IPS-18a (cell line): ENCODE data around the gene SOCS4.
"Not testable (repeated sequence)": the region's sequence is repeated elsewhere in the genome, so short reads cannot be mapped to it uniquely, and the experiment has no call there.

Experiments used
- H3K27ac ChIP-seq: one replicate; pipeline ENCODE4 v1.5.1; 2013; ENCODE audit warnings: low read length
- H3K27me3 ChIP-seq: one replicate; pipeline ENCODE4 v1.6.1; 2013; ENCODE audit warnings: mild to moderate bottlenecking, low read length; ENCODE audit not compliant: control insufficient read depth, insufficient read depth
- H3K36me3 ChIP-seq: one replicate; pipeline ENCODE4 v1.6.1; 2013; ENCODE audit warnings: low read depth, low read length; ENCODE audit not compliant: control insufficient read depth
- H3K4me1 ChIP-seq: one replicate; pipeline ENCODE4 v1.6.1; 2013; ENCODE audit warnings: low read depth, low read length; ENCODE audit not compliant: control insufficient read depth
- H3K4me3 ChIP-seq: one replicate; pipeline ENCODE4 v1.5.1; 2013; ENCODE audit warnings: low read length
- H3K9ac ChIP-seq: one replicate; pipeline ENCODE4 v1.6.1; 2013; ENCODE audit warnings: mild to moderate bottlenecking, low read length, moderate library complexity
- H3K9me3 ChIP-seq: one replicate; pipeline ENCODE4 v1.6.1; 2013; ENCODE audit warnings: low read depth, low read length; ENCODE audit not compliant: control insufficient read depth

Gene SOCS4

GRCh38 chr14:55071870-55072640, 45.0 kb downstream of the SOCS4 start:
- H3K36me3 ChIP-seq, result no peaks in the 10 kb centered on the region
- no peak overlapping the region for H3K9ac ChIP-seq
- no peaks in the 10 kb centered on the region for H3K27me3 ChIP-seq
- peaks cover 6% of the 10 kb centered on the region for H3K4me1 ChIP-seq
- H3K4me3 ChIP-seq, result no peak overlapping the region
- no peaks in the 10 kb centered on the region for H3K9me3 ChIP-seq
- no peak overlapping the region for H3K27ac ChIP-seq

- no peaks in the 10 kb centered on the region for H3K36me3 ChIP-seq
- H3K27me3 ChIP-seq, result no peaks in the 10 kb centered on the region
- H3K4me3 ChIP-seq, result no peak overlapping the region
- H3K9ac ChIP-seq, result no peak overlapping the region
- no peak overlapping the region for H3K27ac ChIP-seq
- peaks cover 6% of the 10 kb centered on the region for H3K4me1 ChIP-seq
- H3K9me3 ChIP-seq, result no peaks in the 10 kb centered on the region
Observed at GRCh38 chr14:55073856-55074255, 46.8 kb downstream of the SOCS4 start.

GRCh38 chr14:55074662-55075061, 47.6 kb downstream of the SOCS4 start:
- H3K9ac ChIP-seq, result no peak overlapping the region
- no peaks in the 10 kb centered on the region for H3K27me3 ChIP-seq
- peaks cover 6% of the 10 kb centered on the region for H3K4me1 ChIP-seq
- H3K36me3 ChIP-seq, result no peaks in the 10 kb centered on the region
- no peak overlapping the region for H3K4me3 ChIP-seq
- no peaks in the 10 kb centered on the region for H3K9me3 ChIP-seq
- no peak overlapping the region for H3K27ac ChIP-seq

- H3K36me3 ChIP-seq, result no peaks in the 10 kb centered on the region
- no peak overlapping the region for H3K27ac ChIP-seq
- H3K9ac ChIP-seq, result no peak overlapping the region
- no peaks in the 10 kb centered on the region for H3K9me3 ChIP-seq
- H3K27me3 ChIP-seq, result no peaks in the 10 kb centered on the region
- peaks cover 6% of the 10 kb centered on the region for H3K4me1 ChIP-seq
- no peak overlapping the region for H3K4me3 ChIP-seq
Observed at GRCh38 chr14:55075628-55076175, 48.7 kb downstream of the SOCS4 start.

- H3K4me3 ChIP-seq, result no peak overlapping the region
Observed at GRCh38 chr14:55077170-55078151, 50.4 kb downstream of the SOCS4 start.

GRCh38 chr14:55079961-55080360, 52.9 kb downstream of the SOCS4 start:
- not testable (repeated sequence) for H3K4me1 ChIP-seq, H3K9ac ChIP-seq

More at GRCh38 chr14:55077170-55078151, 50.4 kb downstream of the SOCS4 start:
- no peak overlapping the region for H3K27ac ChIP-seq
- H3K9me3 ChIP-seq, result no peaks in the 10 kb centered on the region
- H3K36me3 ChIP-seq, result no peaks in the 10 kb centered on the region
- H3K9ac ChIP-seq, result no peak overlapping the region
- H3K4me1 ChIP-seq, result peaks cover 6% of the 10 kb centered on the region
- no peaks in the 10 kb centered on the region for H3K27me3 ChIP-seq

GRCh38 chr14:55084401-55085059, 57.5 kb downstream of the SOCS4 start:
- no peak overlapping the region for H3K4me3 ChIP-seq
- H3K36me3 ChIP-seq, result no peaks in the 10 kb centered on the region
- H3K9me3 ChIP-seq, result no peaks in the 10 kb centered on the region
- H3K9ac ChIP-seq, result no peak overlapping the region
- no peaks in the 10 kb centered on the region for H3K4me1 ChIP-seq
- H3K27ac ChIP-seq, result no peak overlapping the region
- no peaks in the 10 kb centered on the region for H3K27me3 ChIP-seq

More at GRCh38 chr14:55079961-55080360, 52.9 kb downstream of the SOCS4 start:
- not testable (repeated sequence) for H3K9me3 ChIP-seq, H3K4me3 ChIP-seq, H3K36me3 ChIP-seq, H3K27ac ChIP-seq, H3K27me3 ChIP-seq

- Histone ChIP-seq H3K36me3 (no peaks in the 10 kb centered on the region), H3K9me3 (no peaks in the 10 kb centered on the region), H3K9ac (no peak overlapping the region), H3K27ac (no peak overlapping the region), H3K4me3 (no peak overlapping the region), H3K27me3 (no peaks in the 10 kb centered on the region), H3K4me1 (no peaks in the 10 kb centered on the region)
Observed at GRCh38 chr14:55085060-55085660, 58.1 kb downstream of the SOCS4 start.

- Histone ChIP-seq H3K36me3 (no peaks in the 10 kb centered on the region), H3K9ac (no peak overlapping the region), H3K27ac (no peak overlapping the region), H3K27me3 (no peaks in the 10 kb centered on the region), H3K4me1 (no peaks in the 10 kb centered on the region), H3K9me3 (no peaks in the 10 kb centered on the region), H3K4me3 (no peak overlapping the region)
Observed at GRCh38 chr14:55086938-55087337, 59.9 kb downstream of the SOCS4 start.

GRCh38 chr14:55088356-55088755, 61.3 kb downstream of the SOCS4 start:
- no peak overlapping the region for H3K9ac ChIP-seq
- H3K27ac ChIP-seq, result no peak overlapping the region
- H3K36me3 ChIP-seq, result no peaks in the 10 kb centered on the region
- no peaks in the 10 kb centered on the region for H3K27me3 ChIP-seq
- no peaks in the 10 kb centered on the region for H3K9me3 ChIP-seq
- no peak overlapping the region for H3K4me3 ChIP-seq
- no peaks in the 10 kb centered on the region for H3K4me1 ChIP-seq

- Histone ChIP-seq H3K9me3 (no peaks in the 10 kb centered on the region), H3K27ac (no peak overlapping the region), H3K36me3 (no peaks in the 10 kb centered on the region), H3K4me3 (no peak overlapping the region), H3K4me1 (no peaks in the 10 kb centered on the region), H3K27me3 (no peaks in the 10 kb centered on the region), H3K9ac (no peak overlapping the region)
Observed at GRCh38 chr14:55092341-55092740, 65.3 kb downstream of the SOCS4 start.
